HG03139 (cell line): ENCODE measurements around the gene KCNK13.

Experiments
- ATAC-seq: cut with Tn5 transposase; IDR thresholded peaks from one replicate; pipeline ENCODE4 v1.9.1; 2021; ENCODE audit not compliant: unreplicated experiment

KCNK13 gene

GRCh38 chr14:90118027-90118426 is 56.2 kb downstream of the KCNK13 start:
- ATAC-seq = no peak

- no peak for ATAC-seq
Observed at GRCh38 chr14:90126260-90126659, 64.5 kb downstream of the KCNK13 start.

DNA sequence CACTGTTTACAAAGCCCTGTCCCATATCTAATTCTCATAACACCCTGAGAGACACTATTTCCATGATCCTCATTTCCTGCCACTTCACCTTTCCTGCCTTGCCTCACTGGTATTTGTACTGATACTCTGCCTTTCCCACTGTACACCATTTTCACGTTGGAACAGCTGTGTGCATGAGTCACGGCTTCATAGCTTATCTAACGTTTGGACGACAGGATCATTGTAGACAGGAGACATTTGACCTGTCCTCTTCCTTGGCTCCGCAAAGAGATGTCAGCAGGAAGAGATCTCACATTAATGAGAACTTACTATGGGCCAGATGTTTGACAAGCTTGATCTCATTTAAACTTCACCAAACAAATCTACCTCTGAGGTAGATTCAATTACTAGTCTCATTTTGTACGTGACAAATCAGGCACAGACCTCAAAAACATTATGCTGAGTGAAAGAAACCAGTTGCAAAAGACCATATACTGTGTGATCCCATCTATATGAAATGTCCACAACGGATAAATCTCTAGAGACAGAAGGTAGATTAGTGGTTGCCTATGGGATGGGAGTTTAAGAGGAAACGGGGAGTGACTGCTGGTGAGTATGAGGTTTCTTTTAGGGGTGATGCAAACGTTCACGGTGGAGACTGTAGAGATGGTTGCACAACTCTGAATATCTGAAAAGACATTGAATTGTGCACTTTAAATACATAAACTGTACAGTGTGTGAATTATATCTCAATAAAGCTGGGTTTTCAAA is 71.2 kb downstream of the KCNK13 start:
- no peak for ATAC-seq

- no peak for ATAC-seq
Observed at GRCh38 chr14:90136904-90137303, 75.1 kb downstream of the KCNK13 start.

DNA sequence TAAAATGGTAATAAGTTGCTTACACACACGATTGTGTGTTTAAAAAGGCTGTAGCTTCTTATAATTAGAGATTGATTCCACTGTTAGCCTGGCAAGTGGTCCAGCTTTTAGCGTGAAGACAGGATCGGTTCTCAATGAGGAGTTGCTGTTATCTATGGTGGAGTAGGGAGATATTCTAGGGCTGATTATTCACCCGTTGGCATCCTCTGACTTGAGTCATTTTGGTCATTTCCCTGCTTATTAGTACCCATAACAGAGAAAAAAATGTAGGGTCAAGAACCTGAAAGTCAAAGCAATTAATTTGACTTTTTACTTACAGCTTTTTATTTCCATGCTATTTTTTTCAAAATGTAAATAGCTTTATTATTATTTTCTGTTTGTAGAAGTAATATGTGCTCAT is 76.0 kb downstream of the KCNK13 start:
- ATAC-seq = no peak

DNA sequence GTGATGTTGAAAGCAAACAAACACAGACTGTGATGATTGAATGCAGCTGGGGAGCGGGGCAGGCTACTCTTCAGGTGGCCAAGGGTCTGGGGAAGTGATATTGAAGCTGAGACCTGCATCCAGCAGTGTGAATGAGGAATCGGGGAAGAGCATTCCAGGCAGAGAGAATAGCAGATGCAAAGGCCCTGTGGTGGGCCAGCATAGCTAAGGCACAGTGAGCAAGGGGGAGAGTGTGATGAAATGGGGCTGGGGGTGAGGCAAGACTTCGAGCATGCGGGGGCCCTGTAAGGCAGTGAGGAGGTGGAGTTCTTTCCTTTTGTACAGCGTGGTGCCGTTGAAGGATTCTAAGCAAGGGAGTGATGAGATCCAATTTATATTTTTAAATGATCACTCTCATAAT is 77.4 kb downstream of the KCNK13 start:
- ATAC-seq = no peak

DNA sequence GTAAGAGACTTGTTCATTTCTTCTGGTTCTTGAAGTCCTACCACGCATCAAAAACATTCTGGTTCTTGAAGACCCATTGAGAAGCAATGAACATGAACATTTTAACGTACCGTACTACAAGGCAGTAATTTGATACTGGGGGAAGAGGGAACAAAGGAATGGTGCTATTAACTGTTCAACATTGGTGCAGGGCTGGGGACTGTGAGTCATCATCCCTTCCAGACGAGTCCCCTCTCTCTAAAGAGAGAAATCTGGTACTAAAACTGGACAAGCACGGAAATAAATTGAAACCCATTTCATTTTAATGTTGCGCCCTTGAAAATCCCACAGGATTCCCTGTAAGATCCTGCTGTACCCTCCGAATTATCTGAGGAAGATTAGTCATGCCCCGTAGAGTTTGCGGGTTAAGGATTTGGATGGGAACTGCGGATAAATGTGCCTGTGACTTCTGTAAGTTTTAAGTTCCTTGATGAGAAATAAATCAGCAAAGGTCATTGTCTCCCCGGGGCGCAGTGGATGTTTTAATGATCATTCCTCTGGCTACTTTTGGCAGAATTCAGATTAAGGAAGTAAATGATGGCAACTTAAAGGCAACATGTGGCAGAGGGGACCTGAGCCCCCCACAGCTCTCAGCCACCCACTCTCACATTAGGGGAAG is 78.6 kb downstream of the KCNK13 start:
- no peak for ATAC-seq

DNA sequence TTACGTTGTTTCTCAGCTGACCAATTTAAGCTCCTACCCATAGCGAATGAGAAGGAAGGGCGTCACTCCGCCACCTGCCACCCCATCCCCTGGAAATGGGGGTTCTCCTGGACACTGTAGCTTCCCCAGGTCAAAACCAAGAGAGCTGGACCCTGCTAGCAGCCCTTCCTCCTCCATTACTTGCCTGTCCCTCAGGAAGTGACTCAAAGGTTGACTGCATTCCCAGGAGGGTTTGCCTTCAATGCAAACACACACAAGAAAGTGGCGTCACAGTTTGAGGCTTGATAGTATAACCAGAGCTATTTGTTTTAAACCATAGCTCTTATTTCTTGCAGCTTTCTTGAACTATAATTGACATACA is 79.1 kb downstream of the KCNK13 start:
- ATAC-seq = no peak

DNA sequence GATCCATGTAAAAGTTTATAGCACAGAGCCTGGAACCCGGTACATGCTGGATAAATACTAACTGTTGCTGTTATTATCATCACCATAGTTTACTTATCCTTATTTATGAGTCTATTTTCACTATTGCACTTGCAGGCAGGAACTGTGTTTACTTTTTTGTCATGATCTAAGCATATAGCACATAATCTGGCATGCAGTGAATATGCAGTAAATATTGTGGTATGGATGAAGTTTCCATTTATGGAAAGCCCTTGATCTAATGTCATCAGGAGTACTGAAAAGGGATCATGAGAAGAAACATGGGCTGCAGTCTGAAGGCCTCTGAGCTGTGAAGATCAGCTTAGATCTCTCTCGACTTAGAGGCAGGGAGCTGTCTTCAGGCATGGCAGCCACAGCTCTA is 91.6 kb downstream of the KCNK13 start:
- no peak for ATAC-seq

GRCh38 chr14:90154110-90154509 is 92.3 kb downstream of the KCNK13 start:
- ATAC-seq = no peak

DNA sequence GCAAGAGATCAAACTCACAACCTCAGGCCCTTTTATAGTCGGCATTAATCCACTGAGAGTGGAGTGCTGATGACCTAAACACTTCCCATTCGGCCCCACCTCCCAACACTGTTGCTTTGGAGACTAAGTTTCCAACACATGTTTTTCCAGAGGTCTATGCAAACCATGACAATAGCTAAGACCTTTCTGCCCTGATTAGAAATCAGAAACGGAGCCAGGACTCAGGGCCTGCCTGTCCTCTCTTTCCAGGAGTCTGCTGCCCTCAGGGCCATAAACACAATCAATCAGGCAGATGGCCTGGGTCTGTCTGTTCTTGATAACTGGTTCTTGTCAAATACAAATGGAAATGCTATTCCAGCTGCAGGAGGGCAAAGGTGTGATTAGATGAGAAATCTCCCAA is 97.4 kb downstream of the KCNK13 start:
- ATAC-seq = no peak

DNA sequence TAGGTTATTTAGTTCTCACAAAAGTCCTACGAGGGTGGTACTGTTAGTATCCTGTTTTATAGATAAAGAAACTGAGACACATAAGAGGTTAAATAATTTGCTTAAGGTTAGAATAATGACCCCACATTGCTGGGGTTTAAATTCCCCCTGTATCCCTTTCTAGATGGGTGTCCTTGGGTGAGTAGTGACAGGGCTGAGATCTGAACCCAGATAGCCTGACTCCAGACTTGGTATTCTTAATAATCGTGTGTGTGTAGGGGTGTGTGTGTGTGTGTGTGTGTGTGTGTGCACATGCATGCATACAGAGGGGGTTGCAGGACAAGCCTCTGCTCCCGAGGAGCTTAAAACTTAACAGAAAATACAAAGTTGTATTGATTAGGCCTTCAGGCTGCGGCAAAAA is 97.9 kb downstream of the KCNK13 start:
- no peak for ATAC-seq

DNA sequence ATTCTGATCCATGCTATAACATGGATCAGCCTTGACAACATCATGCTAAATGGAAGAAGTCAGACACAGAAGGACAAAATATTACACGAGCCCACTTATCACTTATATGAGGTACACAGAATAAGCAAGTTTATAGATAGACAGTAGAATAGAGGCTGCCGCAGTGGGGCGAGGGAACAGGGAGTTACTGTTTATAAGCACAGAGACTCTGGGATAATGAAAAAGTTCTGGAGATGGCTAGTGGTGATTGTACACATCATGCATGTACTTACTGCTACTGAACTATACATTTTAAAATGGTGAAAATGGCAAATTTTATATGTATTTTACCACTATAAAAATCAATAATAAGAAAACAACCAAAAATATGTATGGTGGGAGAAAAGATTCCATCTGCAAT is 99.3 kb downstream of the KCNK13 start:
- ATAC-seq = no peak

GRCh38 chr14:90168425-90169105 is 106.8 kb downstream of the KCNK13 start:
- ATAC-seq = no peak

DNA sequence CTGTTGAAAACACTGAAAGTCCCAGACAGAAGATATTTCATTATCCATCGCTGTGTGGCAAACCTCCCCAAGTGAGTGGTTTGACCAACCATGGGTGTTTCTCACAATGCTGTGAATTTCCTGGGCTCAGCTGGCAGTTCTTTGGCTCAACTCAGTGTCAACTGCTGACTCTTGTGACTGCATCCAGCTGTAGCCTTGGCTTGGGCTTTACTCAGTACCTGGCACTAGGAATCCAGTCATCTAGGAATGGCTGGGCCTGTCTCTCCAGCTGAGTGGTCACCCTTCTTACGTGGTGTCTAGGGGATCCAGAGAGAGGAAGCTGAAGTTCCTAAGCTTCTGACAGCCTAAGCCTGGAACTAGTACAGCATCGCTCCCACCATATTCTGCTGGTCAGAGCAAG is 113.8 kb downstream of the KCNK13 start:
- no peak for ATAC-seq

DNA sequence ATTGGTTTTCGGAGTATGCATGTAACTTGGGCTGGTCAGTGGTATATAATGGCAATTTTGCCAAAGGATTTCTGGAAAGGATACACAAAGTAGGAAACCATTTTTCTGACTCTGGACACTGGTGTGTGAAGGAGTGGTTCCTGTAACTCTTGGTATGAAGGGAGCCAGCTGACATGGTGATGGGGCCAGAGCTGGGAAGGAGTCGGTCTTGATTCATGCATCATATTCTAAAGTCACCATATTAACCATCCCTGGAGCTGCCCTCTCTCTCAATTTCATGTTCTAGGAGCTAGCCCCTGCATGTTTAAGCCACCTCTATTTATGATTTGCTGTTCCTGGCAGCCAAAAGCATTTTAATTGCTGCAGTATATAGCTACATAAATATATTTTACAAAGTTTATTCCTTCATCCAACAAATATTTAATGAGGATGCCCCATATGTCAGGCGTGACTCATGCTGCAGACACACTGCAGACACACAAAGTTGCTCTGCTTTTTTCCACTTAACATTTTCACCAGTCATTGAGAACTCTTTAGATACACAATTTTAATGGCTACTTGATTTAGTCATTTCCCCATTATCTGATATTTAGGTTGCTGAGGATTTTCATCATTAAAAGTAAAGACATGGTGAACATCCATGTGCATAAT is 115.9 kb downstream of the KCNK13 start:
- ATAC-seq = no peak

DNA sequence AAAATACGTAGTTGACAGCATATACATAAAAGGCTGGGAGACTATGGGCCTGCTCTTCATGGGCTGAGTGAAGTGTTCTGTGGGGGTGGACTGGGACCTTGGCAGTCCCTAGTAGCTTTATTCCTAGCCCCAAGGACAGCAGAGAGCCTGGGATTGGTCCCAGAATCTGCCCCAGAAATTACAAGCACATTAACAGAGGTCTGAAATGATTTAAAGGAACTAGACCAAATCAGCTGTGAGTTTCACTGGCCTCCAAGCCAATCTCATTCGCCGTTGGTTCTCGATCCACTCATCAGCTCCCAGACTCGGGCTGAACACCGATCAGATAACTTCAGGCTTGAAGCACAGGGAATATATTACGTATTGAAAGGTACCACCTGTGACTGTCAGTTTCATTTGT is 117.6 kb downstream of the KCNK13 start:
- ATAC-seq = no peak

DNA sequence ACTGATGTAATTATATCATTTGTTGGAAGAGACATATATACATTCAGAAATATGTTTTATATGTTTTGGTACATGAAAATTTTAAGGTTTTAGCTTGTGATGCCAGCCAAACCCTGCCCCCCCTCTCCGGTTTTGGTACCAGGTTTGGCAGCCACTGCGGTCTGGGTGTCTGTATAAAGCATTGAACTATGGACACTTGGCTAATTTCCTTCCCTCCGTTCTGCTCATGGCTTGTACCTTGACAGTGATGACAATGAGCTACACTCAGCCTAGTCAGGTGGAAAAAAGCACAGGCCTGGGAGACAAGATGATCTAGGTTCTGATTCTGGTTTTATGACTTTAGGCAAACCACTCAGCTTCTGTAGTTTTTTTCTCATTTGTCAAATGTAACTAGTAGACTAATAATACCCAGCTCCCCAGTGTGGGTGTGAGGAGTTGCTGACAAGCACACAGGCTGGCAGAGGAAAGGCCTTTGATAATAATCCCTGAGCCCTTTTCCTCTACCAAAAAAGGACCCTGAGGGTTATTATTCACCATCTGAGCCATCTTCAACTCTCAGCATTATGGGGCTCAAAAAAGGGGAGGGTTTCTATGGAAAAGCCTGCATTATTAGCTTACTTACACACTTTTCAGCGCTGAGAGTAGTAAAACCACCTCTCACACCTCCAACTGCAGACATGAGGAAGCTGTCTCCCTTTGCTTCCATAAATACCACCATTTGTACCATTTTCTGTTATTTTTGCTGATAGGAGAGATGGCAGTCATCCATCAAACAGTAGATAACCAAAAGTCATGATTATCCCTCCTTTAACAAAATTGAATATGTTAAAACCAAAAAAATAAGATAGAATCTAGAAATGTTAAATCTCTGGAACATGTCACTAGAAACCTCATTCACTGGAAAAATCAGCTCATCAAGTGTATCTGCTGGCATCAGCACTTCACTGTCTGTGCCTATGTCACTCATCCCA is 118.3 kb downstream of the KCNK13 start:
- ATAC-seq = no peak

- no peak for ATAC-seq
Observed at GRCh38 chr14:90184094-90184493, 122.3 kb downstream of the KCNK13 start.

- ATAC-seq = no peak
Observed at GRCh38 chr14:90184571-90185266, 122.9 kb downstream of the KCNK13 start.
